BE2C (cell line): ENCODE measurements around the gene TXN2.

Source experiments
- DNase-seq: peaks from one replicate; pipeline ENCODE4 v3.0.0-alpha.2; 2020
- H3K27me3 ChIP-seq: fragments of 250-450 bp; sonication (Bioruptor Pico); 2 replicates; pipeline ENCODE4 v1.5.1; 2020; ENCODE audit warnings: mild to moderate bottlenecking
- H3K36me3 ChIP-seq: fragments of 250-450 bp; sonication (Bioruptor Pico); 2 replicates; pipeline ENCODE4 v1.5.1; 2020; ENCODE audit warnings: mild to moderate bottlenecking
- H3K4me1 ChIP-seq: fragments of 250-450 bp; sonication (Bioruptor Pico); 2 replicates; pipeline ENCODE4 v1.5.1; 2020
- H3K4me3 ChIP-seq: 2 replicates; pipeline ENCODE4 v1.5.1; 2011; ENCODE audit warnings: low read depth, low read length
- H3K9me3 ChIP-seq: fragments of 250-450 bp; sonication (Bioruptor Pico); 2 replicates; pipeline ENCODE4 v1.5.1; 2020
- CTCF ChIP-seq: IDR thresholded peaks from 2 replicates; pipeline ENCODE4 v1.5.1; 2012; ENCODE audit warnings: mild to moderate bottlenecking, low read depth, low read length

Gene TXN2

GRCh38 chr22:36439481-36440271, 41.8 kb downstream of the TXN2 start:
- Histone ChIP-seq H3K36me3 (no peaks in the 10 kb centered on the region), H3K9me3 (no peaks in the 10 kb centered on the region), H3K4me3 (no peak overlapping the region), H3K4me1 (peaks cover 4% of the 10 kb centered on the region; the same call in 1 of the 2 replicates), H3K27me3 (no peaks in the 10 kb centered on the region)
- no peak for DNase-seq
- TF ChIP-seq CTCF, result no peak

- no peaks in the 10 kb centered on the region for H3K36me3 ChIP-seq
- no peaks in the 10 kb centered on the region for H3K27me3 ChIP-seq
- peaks cover 19% of the 10 kb centered on the region for H3K4me1 ChIP-seq
- no peaks in the 10 kb centered on the region for H3K9me3 ChIP-seq
- no peak for TF ChIP-seq CTCF
- no peak for DNase-seq
- no peak overlapping the region for H3K4me3 ChIP-seq
Measured at GRCh38 chr22:36435516-36436415, 45.7 kb downstream of the TXN2 start.

- H3K27me3 ChIP-seq, result no peaks in the 10 kb centered on the region
- H3K9me3 ChIP-seq, result no peaks in the 10 kb centered on the region
- no peak overlapping the region for H3K4me3 ChIP-seq
- no peak for TF ChIP-seq CTCF
- peaks cover 14% of the 10 kb centered on the region for H3K4me1 ChIP-seq
- H3K36me3 ChIP-seq, result no peaks in the 10 kb centered on the region
- DNase-seq, result peak; percentile 62
Measured at GRCh38 chr22:36433318-36434231, 47.9 kb downstream of the TXN2 start.

- H3K4me3 ChIP-seq, result no peak overlapping the region
- no peaks in the 10 kb centered on the region for H3K36me3 ChIP-seq
- no peaks in the 10 kb centered on the region for H3K27me3 ChIP-seq
- peaks cover 14% of the 10 kb centered on the region for H3K4me1 ChIP-seq
- no peaks in the 10 kb centered on the region for H3K9me3 ChIP-seq
- no peak for TF ChIP-seq CTCF
- no peak for DNase-seq
Measured at GRCh38 chr22:36432592-36433317, 48.7 kb downstream of the TXN2 start.

- no peak for DNase-seq
- H3K4me1 ChIP-seq, result peaks cover 14% of the 10 kb centered on the region
Measured at GRCh38 chr22:36431977-36432376, 49.5 kb downstream of the TXN2 start.

More at GRCh38 chr22:36431977-36432376, 49.5 kb downstream of the TXN2 start:
- no peak for TF ChIP-seq CTCF
- H3K4me3 ChIP-seq, result no peak overlapping the region
- H3K36me3 ChIP-seq, result no peaks in the 10 kb centered on the region
- no peaks in the 10 kb centered on the region for H3K27me3 ChIP-seq
- no peaks in the 10 kb centered on the region for H3K9me3 ChIP-seq
